ENCODE measurements around the gene ADGRF4. TPM values are rescaled to one million over a fixed set of nuclear protein-coding genes. Genes with fewer than 3 reads are reported as not detected.

ADGRF4 gene
- total and polyA plus RNA-seq, 9 of the 15 experiments (the other 6 are each of a cell fraction or from before 2014, with no cell fraction given): not detected

DNA sequence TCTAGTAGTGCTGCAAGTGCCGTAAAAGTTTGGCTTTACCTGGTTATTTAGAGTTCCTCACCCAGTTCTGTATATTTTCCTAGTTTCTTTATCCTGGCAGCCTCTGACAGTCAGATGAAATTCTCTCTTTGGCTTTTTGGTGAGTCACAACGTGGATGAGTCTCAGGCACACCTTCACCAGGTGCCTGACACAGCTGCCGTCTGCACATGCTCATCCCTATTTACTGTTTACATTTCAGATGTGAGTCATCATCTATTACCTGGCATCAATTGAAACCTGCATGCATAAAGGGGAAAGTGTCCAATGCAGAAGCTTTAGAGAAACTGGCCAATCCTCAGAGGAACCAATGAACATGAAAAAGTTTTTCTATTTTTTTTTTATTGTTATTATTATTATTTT lies 33.3 kb upstream of the ADGRF4 start:
- DNase-seq (ENCODE audit: extremely low read depth in 1 of 4, low spot score in 3 of 4) (no peak), FAIRE-seq (no peak), ATAC-seq (no peak)
- TF ChIP-seq ZNF143 (CRISPR knock-in tag; IDR thresholded peaks at IDR 0.05) (no peak), ZNF134 (CRISPR knock-in tag; conservative IDR thresholded peaks at IDR 0.05) (no peak), SMAD1 (IDR thresholded peaks at IDR 0.05; ENCODE audit: low read depth, low read length, partially characterized antibody) (no peak), TAF9B (IDR thresholded peaks at IDR 0.05; ENCODE audit: partially characterized antibody) (no peak), MYNN (IDR thresholded peaks at IDR 0.05) (no peak), MYNN (CRISPR knock-in tag; IDR thresholded peaks at IDR 0.05) (no peak), HDAC6 (IDR thresholded peaks at IDR 0.05; ENCODE audit: low read depth, low read length) (no peak)
- H3K4me2 ChIP-seq (ENCODE audit: insufficient read depth, low read length): no peak overlapping the region
- intact Hi-C loops (cut with micrococcal nuclease): no loop called here
- WGBS (ENCODE audit: insufficient coverage, low coverage, missing lambda C conversion rate): 4% methylated on average over 3 of the region's 3 CpGs
- no peaks in the 10 kb centered on the region for H3K9me1 ChIP-seq (ENCODE audit: control insufficient read depth, insufficient read depth, low read length)
- H4K20me1 ChIP-seq (replicated peaks; ENCODE audit: control insufficient read depth, insufficient read depth, low read length): no peaks in the 10 kb centered on the region
- H3K9me3 ChIP-seq (replicated peaks; ENCODE audit: control insufficient read depth, insufficient read depth, low read depth, low read length): no peaks in the 10 kb centered on the region
- no peaks in the 10 kb centered on the region for H3K79me2 ChIP-seq (ENCODE audit: control insufficient read depth, insufficient read depth, low read length)
- peaks cover 14 to 16% of the 10 kb centered on the region in 2 experiments for H3K27me3 ChIP-seq (ENCODE audit: control insufficient read depth in 2 of 2, insufficient read depth in 2 of 2, low read length in 2 of 2)
- in situ Hi-C loops (cut with MboI): no loop called here
- CTCF ChIA-PET (ENCODE audit: low intra/inter-chr PET ratio): no interaction called here
- H3K27ac ChIP-seq (ENCODE audit: extremely low read depth, low read depth, low read length): no peak overlapping the region
- POLR2A ChIA-PET: no interaction called here
- no peak overlapping the region for H2AFZ ChIP-seq (ENCODE audit: low read depth, low read length)
- H3K36me3 ChIP-seq (ENCODE audit: control insufficient read depth, insufficient read depth, low read length): no peaks in the 10 kb centered on the region
- no peaks in the 10 kb centered on the region for H3K4me1 ChIP-seq (replicated peaks in 1 of 2; ENCODE audit: control insufficient read depth in 2 of 2, insufficient read depth in 2 of 2, low read length in 2 of 2)
- no peak overlapping the region for H3K4me3 ChIP-seq
- no peak overlapping the region for H3K9ac ChIP-seq (ENCODE audit: insufficient read depth in 1 of 2, low read depth in 2 of 2, low read length in 2 of 2)
- no TSS peak for BruUV-seq (replicated peaks)

All from K562 (cell line).